Osteoblast (primary cell): ENCODE data around the gene BUD23. TPM values are rescaled to one million over a fixed set of nuclear protein-coding genes. Genes with fewer than 3 reads are reported as not detected.

Experiments
- DNase-seq: peaks from one replicate; pipeline ENCODE4 v3.0.0; 2011; ENCODE audit warnings: low spot score, mixed read lengths; ENCODE audit not compliant: insufficient read length; ENCODE audit errors: missing footprints
- H2AFZ ChIP-seq: 2 replicates; pipeline ENCODE4 v1.6.0; 2011; ENCODE audit warnings: mild to moderate bottlenecking, low read length
- H3K27ac ChIP-seq: 2 replicates; pipeline ENCODE4 v1.5.1; 2011; ENCODE audit warnings: mild to moderate bottlenecking, low read depth, low read length, moderate library complexity
- H3K27me3 ChIP-seq: 2 replicates; pipeline ENCODE4 v1.6.0; 2012; ENCODE audit warnings: mild to moderate bottlenecking, control low read depth, inconsistent platforms, low read length, moderate library complexity; ENCODE audit not compliant: insufficient read depth
- H3K36me3 ChIP-seq: 2 replicates; pipeline ENCODE4 v1.5.1; 2011; ENCODE audit warnings: mild to moderate bottlenecking, low read length, control low read depth, moderate library complexity; ENCODE audit not compliant: insufficient read depth
- H3K4me1 ChIP-seq: 2 replicates; pipeline ENCODE4 v1.5.1; 2011; ENCODE audit warnings: mild to moderate bottlenecking, low read length, control low read depth, moderate library complexity; ENCODE audit not compliant: insufficient read depth
- H3K4me2 ChIP-seq: 2 replicates; pipeline ENCODE4 v1.6.0; 2011; ENCODE audit warnings: mild to moderate bottlenecking, low read length; ENCODE audit not compliant: insufficient read depth
- H3K4me3 ChIP-seq: fragments of 200-600 bp; sonication (generic); 3 replicates; pipeline ENCODE4 v1.5.1; 2012; ENCODE audit warnings: mild to moderate bottlenecking, low read length, inconsistent platforms; ENCODE audit not compliant: insufficient read depth
- H3K79me2 ChIP-seq: 2 replicates; pipeline ENCODE4 v1.6.0; 2012; ENCODE audit warnings: mild to moderate bottlenecking, low read length, control low read depth, inconsistent platforms; ENCODE audit not compliant: insufficient read depth
- H3K9me3 ChIP-seq: 2 replicates; pipeline ENCODE4 v1.5.1; 2011; ENCODE audit warnings: low read depth, low read length, control low read depth
- H4K20me1 ChIP-seq: 2 replicates; pipeline ENCODE4 v1.6.0; 2012; ENCODE audit warnings: mild to moderate bottlenecking, low read length, control low read depth; ENCODE audit not compliant: insufficient read depth
- total RNA-seq: library from RNA; depleted of rRNA; stranded (reverse); fragments of >200 nt; gene quantifications from 2 replicates; pipeline ENCODE4 v1.2.3, GENCODE V29; 2012
- TF ChIP-seq, protein P1 (sequence below): IDR thresholded peaks from 2 replicates; pipeline ENCODE4 v1.5.1; 2011; ENCODE audit warnings: mild to moderate bottlenecking, low read depth, low read length, moderate library complexity; ENCODE audit errors: extremely low read depth

BUD23 gene
- total RNA-seq, 1 donor, result 36.9 TPM

DNA sequence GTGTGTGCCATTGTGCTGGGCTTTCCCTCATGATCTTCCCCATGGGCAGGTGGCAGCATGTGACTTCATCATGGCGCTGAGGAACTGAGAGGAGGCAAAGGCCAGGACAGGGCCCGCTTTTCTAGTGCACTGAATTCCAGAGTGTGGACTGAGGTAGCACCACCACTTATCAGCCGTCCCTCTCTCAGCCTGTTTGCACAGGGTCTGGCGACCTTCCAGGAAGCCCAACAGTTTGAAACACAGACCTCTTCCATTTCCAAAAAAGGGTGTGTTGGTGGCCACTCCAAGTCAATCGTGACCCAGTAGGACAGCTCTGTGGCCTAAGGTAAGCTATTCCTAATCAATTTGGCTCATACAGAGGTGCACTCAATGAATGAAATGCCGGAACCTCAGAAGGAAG lies 4.5 kb upstream of the BUD23 start:
- Histone ChIP-seq H3K4me2 (no peak overlapping the region), H3K9me3 (no peaks in the 10 kb centered on the region), H3K27ac (no peak overlapping the region), H3K4me3 (no peak overlapping the region), H2AFZ (no peak overlapping the region), H3K4me1 (peaks cover 22% of the 10 kb centered on the region), H4K20me1 (peaks cover 25% of the 10 kb centered on the region), H3K79me2 (peaks cover 50% of the 10 kb centered on the region), H3K27me3 (no peaks in the 10 kb centered on the region), H3K36me3 (peaks cover 12% of the 10 kb centered on the region)
- TF ChIP-seq, protein P1, sequence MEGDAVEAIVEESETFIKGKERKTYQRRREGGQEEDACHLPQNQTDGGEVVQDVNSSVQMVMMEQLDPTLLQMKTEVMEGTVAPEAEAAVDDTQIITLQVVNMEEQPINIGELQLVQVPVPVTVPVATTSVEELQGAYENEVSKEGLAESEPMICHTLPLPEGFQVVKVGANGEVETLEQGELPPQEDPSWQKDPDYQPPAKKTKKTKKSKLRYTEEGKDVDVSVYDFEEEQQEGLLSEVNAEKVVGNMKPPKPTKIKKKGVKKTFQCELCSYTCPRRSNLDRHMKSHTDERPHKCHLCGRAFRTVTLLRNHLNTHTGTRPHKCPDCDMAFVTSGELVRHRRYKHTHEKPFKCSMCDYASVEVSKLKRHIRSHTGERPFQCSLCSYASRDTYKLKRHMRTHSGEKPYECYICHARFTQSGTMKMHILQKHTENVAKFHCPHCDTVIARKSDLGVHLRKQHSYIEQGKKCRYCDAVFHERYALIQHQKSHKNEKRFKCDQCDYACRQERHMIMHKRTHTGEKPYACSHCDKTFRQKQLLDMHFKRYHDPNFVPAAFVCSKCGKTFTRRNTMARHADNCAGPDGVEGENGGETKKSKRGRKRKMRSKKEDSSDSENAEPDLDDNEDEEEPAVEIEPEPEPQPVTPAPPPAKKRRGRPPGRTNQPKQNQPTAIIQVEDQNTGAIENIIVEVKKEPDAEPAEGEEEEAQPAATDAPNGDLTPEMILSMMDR, result no peak
- peak; percentile 26 for DNase-seq

GRCh38 chr7:73679709-73680108 lies 3.7 kb upstream of the BUD23 start:
- TF ChIP-seq, protein P1, result no peak
- Histone ChIP-seq H3K4me2 (no peak overlapping the region), H3K27ac (no peak overlapping the region), H3K36me3 (peaks cover 12% of the 10 kb centered on the region), H3K9me3 (no peaks in the 10 kb centered on the region), H3K4me1 (peaks cover 26% of the 10 kb centered on the region), H2AFZ (no peak overlapping the region), H3K4me3 (no peak overlapping the region), H3K27me3 (no peaks in the 10 kb centered on the region), H3K79me2 (peaks cover 59% of the 10 kb centered on the region), H4K20me1 (peaks cover 25% of the 10 kb centered on the region)
- peak; percentile 26 for DNase-seq

DNA sequence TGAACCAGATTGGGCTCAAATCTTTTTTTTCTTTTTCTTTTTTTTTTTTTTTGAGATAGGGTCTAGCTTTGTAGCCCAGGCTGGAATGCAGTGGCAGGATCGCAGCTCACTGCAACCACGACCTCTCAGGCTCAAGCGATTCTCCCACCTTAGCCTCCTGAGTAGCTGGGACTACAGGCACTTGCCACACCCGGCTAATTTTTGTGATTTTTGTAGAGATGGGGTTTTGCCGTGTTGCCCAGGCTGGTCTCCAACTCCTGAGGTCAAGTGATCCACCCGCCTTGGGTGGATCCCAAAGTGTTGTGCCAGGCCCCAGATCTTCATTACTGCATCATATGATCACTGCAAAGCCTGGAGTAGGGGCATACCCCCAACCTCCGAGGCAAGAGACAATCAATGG lies 2.9 kb upstream of the BUD23 start:
- H3K4me3 ChIP-seq, result peak overlapping the region; percentile 96

GRCh38 chr7:73681031-73681430 lies 2.4 kb upstream of the BUD23 start:
- DNase-seq, result peak; percentile 90
- peak overlapping the region; percentile 96 for H3K4me3 ChIP-seq

More for the DNA sequence above, 2.9 kb upstream of the BUD23 start:
- DNase-seq, result no peak
- Histone ChIP-seq H3K79me2 (peaks cover 66% of the 10 kb centered on the region), H3K36me3 (peaks cover 12% of the 10 kb centered on the region), H3K9me3 (no peaks in the 10 kb centered on the region), H3K4me2 (no peak overlapping the region), H4K20me1 (peaks cover 25% of the 10 kb centered on the region), H3K27me3 (no peaks in the 10 kb centered on the region), H2AFZ (no peak overlapping the region), H3K4me1 (peaks cover 26% of the 10 kb centered on the region), H3K27ac (no peak overlapping the region)
- TF ChIP-seq, protein P1, result no peak

More at GRCh38 chr7:73681031-73681430, 2.4 kb upstream of the BUD23 start:
- H3K36me3 ChIP-seq, result peaks cover 12% of the 10 kb centered on the region
- peaks cover 26% of the 10 kb centered on the region for H3K4me1 ChIP-seq
- H3K27ac ChIP-seq, result no peak overlapping the region
- peaks cover 25% of the 10 kb centered on the region for H4K20me1 ChIP-seq
- H3K9me3 ChIP-seq, result no peaks in the 10 kb centered on the region
- H2AFZ ChIP-seq, result no peak overlapping the region
- TF ChIP-seq, protein P1, result no peak
- H3K79me2 ChIP-seq, result peaks cover 69% of the 10 kb centered on the region
- peak overlapping the region; percentile 81 for H3K4me2 ChIP-seq
- no peaks in the 10 kb centered on the region for H3K27me3 ChIP-seq
